Measurements from ENCODE around the gene TRIB2. TPM values are rescaled to one million over a fixed set of nuclear protein-coding genes. Genes with fewer than 3 reads are reported as not detected.
A peak's percentile ranks its signal among the peaks of the same experiment; 100 is the strongest.

The TRIB2 gene
- total and polyA plus RNA-seq, 2 of the 4 experiments (the other 2 are of a cell fraction), result 12.0 to 12.7 TPM

DNA sequence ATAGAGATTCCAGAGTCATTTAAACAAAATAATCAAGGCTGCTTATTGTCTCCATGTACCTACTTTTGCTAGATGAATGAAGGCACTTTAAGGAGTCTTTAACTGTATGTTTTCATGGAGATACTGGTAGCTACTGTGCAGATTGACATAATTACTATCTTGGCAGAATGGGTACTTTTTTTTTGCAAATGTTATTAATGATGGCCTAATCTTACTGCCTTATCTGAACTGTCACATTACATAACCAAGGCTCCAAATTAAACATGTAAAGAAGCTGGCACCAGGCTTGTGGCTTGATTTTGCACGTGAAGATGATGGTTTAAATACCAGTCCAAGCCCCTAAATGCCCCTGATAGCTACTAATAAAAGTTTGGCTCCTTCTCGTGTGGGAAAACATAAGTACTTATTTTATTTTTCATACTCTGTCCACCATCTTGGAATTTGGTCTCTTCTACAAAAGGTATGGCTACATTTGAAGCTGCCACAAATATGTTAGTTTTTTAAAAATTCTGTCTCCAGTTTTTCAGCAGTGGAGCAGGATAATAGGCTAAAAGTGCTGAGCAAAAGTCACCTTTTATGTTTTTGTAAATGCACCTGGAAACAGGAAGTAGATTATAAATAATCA lies 4.1 kb downstream of the TRIB2 start:
- H2AFZ ChIP-seq (replicated peaks; ENCODE audit: low read length, poor library complexity), result no peak overlapping the region
- H3K79me1 ChIP-seq (ENCODE audit: low read depth in 1 of 2, low read length in 2 of 2), result peaks cover 6 to 76% of the 10 kb centered on the region in 2 experiments; a peak in 3 of 4 replicates
- no peak overlapping the region for H4K91ac ChIP-seq (ENCODE audit: insufficient read depth, low read depth, low read length)
- H2AK5ac ChIP-seq (ENCODE audit: low read depth, low read length), result no peak overlapping the region
- TF ChIP-seq SMC3 (IDR thresholded peaks at IDR 0.05; ENCODE audit: low read depth, low read length) (no peak), RCOR1 (IDR thresholded peaks at IDR 0.05; ENCODE audit: insufficient replicate concordance, low read length) (no peak), RFX5 (IDR thresholded peaks at IDR 0.05; ENCODE audit: low read depth, low read length) (no peak), MAZ (IDR thresholded peaks at IDR 0.05; ENCODE audit: borderline replicate concordance, low read depth, low read length) (no peak), FOS (IDR thresholded peaks at IDR 0.05; ENCODE audit: low read depth, low read length) (no peak), NFE2L2 (IDR thresholded peaks at IDR 0.05; ENCODE audit: low read depth, low read length) (no peak), POLR2A (IDR thresholded peaks at IDR 0.05; ENCODE audit: low read depth, low read length) (no peak), MAFK (IDR thresholded peaks at IDR 0.05; ENCODE audit: low read depth, low read length) (no peak), BHLHE40 (IDR thresholded peaks at IDR 0.05; ENCODE audit: low read depth, low read length) (no peak), RAD21 (IDR thresholded peaks at IDR 0.05; ENCODE audit: low read length) (no peak), CEBPB (IDR thresholded peaks at IDR 0.05; ENCODE audit: low read depth, low read length) (no peak), CHD1 (IDR thresholded peaks at IDR 0.05; ENCODE audit: low read depth, low read length) (no peak), MXI1 (IDR thresholded peaks at IDR 0.05; ENCODE audit: borderline replicate concordance, low read depth, low read length) (no peak)
- TF ChIP-seq, protein P1, sequence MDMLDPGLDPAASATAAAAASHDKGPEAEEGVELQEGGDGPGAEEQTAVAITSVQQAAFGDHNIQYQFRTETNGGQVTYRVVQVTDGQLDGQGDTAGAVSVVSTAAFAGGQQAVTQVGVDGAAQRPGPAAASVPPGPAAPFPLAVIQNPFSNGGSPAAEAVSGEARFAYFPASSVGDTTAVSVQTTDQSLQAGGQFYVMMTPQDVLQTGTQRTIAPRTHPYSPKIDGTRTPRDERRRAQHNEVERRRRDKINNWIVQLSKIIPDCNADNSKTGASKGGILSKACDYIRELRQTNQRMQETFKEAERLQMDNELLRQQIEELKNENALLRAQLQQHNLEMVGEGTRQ (IDR thresholded peaks at IDR 0.05; ENCODE audit: low read depth, low read length), result no peak
- TF ChIP-seq, protein P2, sequence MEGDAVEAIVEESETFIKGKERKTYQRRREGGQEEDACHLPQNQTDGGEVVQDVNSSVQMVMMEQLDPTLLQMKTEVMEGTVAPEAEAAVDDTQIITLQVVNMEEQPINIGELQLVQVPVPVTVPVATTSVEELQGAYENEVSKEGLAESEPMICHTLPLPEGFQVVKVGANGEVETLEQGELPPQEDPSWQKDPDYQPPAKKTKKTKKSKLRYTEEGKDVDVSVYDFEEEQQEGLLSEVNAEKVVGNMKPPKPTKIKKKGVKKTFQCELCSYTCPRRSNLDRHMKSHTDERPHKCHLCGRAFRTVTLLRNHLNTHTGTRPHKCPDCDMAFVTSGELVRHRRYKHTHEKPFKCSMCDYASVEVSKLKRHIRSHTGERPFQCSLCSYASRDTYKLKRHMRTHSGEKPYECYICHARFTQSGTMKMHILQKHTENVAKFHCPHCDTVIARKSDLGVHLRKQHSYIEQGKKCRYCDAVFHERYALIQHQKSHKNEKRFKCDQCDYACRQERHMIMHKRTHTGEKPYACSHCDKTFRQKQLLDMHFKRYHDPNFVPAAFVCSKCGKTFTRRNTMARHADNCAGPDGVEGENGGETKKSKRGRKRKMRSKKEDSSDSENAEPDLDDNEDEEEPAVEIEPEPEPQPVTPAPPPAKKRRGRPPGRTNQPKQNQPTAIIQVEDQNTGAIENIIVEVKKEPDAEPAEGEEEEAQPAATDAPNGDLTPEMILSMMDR (conservative IDR thresholded peaks at IDR 0.05; ENCODE audit: low read depth, low read length), result no peak
- TF ChIP-seq, protein P3, sequence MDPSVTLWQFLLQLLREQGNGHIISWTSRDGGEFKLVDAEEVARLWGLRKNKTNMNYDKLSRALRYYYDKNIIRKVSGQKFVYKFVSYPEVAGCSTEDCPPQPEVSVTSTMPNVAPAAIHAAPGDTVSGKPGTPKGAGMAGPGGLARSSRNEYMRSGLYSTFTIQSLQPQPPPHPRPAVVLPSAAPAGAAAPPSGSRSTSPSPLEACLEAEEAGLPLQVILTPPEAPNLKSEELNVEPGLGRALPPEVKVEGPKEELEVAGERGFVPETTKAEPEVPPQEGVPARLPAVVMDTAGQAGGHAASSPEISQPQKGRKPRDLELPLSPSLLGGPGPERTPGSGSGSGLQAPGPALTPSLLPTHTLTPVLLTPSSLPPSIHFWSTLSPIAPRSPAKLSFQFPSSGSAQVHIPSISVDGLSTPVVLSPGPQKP (IDR thresholded peaks at IDR 0.05; ENCODE audit: borderline replicate concordance, low read depth, low read length), result no peak
- H4K8ac ChIP-seq (ENCODE audit: low read depth in 2 of 2, low read length in 2 of 2), result no peak overlapping the region
- ChIA-PET CTCF (interaction anchor here (1.1 to 3.6 kb wide), 4 partner anchors 19 to 215 kb away, joined by 3 to 28 read pairs (median 4); no protein-coding TSS in a partner anchor), POLR2A (ENCODE audit: unreplicated experiment) (interaction anchor here (0.5 to 0.7 kb wide), 2 partner anchors 136 to 203 kb away, joined by 3 to 5 read pairs; no protein-coding TSS in a partner anchor)
- ATAC-seq (ENCODE audit: low read depth), result no peak
- no peak for DNase-seq
- H3K9me3 ChIP-seq (ENCODE audit: control insufficient read depth, insufficient read depth, low read length), result no peaks in the 10 kb centered on the region
- H2BK120ac ChIP-seq (ENCODE audit: low read depth, low read length), result no peak overlapping the region
- H2BK20ac ChIP-seq (ENCODE audit: low read depth, low read length), result no peak overlapping the region
- H3K4me1 ChIP-seq (ENCODE audit: control insufficient read depth, insufficient read depth, low read length), result peaks cover 8% of the 10 kb centered on the region
- no peak overlapping the region for H4K5ac ChIP-seq (ENCODE audit: low read depth, low read length)
- intact Hi-C loops (cut with micrococcal nuclease), result no loop called here
- dilution Hi-C loops (cut with HindIII; ENCODE audit: low sequenced_read_pairs, unreplicated experiment), result no loop called here
- H3K4me3 ChIP-seq (ENCODE audit: insufficient read depth, low read depth, low read length), result peak overlapping the region; percentile 92
- no peak overlapping the region for H3K18ac ChIP-seq (ENCODE audit: low read depth, low read length)
- no peak overlapping the region for H3K23ac ChIP-seq (ENCODE audit: low read depth, low read length)
- no peaks in the 10 kb centered on the region for H3K27me3 ChIP-seq (ENCODE audit: control insufficient read depth, insufficient read depth, low read length)
- no peak overlapping the region for H2AK9ac ChIP-seq (replicated peaks; ENCODE audit: low read depth, low read length, poor library complexity)
- peaks cover 40% of the 10 kb centered on the region; the same call in 1 of the 2 replicates for H4K20me1 ChIP-seq (ENCODE audit: insufficient read depth, low read length)
- no peak overlapping the region for H3K56ac ChIP-seq (ENCODE audit: extremely low read depth, insufficient read depth, low read length)
- H3K36me3 ChIP-seq (ENCODE audit: control insufficient read depth, insufficient read depth, low read length), result peaks cover 21% of the 10 kb centered on the region
- BruUV-seq (replicated peaks), result no TSS peak
- no peak overlapping the region for H3K14ac ChIP-seq (replicated peaks; ENCODE audit: low read depth, low read length)
- no peak overlapping the region for H3K4ac ChIP-seq (ENCODE audit: low read depth, low read length)
- peaks cover 6% of the 10 kb centered on the region; the same call in 1 of the 2 replicates for H3K9me1 ChIP-seq (ENCODE audit: insufficient read depth, low read length)
- no CpG with 5 or more reads among the region's 2 CpGs for WGBS, 2 experiments (ENCODE audit: extremely low coverage in 2 of 2, insufficient read length in 1 of 2)
- in situ Hi-C loops (cut with MboI; ENCODE audit: low sequenced_read_pairs), result no loop called here
- H3K27ac ChIP-seq (ENCODE audit: insufficient read depth, low read length), result no peak overlapping the region
- no peak overlapping the region for H2BK5ac ChIP-seq (ENCODE audit: low read depth, low read length, poor library complexity, severe bottlenecking)
- no peak overlapping the region for H2BK15ac ChIP-seq (ENCODE audit: low read depth, low read length)
- peak overlapping the region; percentile 9; the same call in 1 of the 2 replicates for H3K9ac ChIP-seq (ENCODE audit: low read depth, low read length)
- H3K4me2 ChIP-seq (ENCODE audit: low read depth, low read length), result peak overlapping the region; percentile 99
